Measurements from ENCODE around the gene INF2.

The INF2 gene

DNA sequence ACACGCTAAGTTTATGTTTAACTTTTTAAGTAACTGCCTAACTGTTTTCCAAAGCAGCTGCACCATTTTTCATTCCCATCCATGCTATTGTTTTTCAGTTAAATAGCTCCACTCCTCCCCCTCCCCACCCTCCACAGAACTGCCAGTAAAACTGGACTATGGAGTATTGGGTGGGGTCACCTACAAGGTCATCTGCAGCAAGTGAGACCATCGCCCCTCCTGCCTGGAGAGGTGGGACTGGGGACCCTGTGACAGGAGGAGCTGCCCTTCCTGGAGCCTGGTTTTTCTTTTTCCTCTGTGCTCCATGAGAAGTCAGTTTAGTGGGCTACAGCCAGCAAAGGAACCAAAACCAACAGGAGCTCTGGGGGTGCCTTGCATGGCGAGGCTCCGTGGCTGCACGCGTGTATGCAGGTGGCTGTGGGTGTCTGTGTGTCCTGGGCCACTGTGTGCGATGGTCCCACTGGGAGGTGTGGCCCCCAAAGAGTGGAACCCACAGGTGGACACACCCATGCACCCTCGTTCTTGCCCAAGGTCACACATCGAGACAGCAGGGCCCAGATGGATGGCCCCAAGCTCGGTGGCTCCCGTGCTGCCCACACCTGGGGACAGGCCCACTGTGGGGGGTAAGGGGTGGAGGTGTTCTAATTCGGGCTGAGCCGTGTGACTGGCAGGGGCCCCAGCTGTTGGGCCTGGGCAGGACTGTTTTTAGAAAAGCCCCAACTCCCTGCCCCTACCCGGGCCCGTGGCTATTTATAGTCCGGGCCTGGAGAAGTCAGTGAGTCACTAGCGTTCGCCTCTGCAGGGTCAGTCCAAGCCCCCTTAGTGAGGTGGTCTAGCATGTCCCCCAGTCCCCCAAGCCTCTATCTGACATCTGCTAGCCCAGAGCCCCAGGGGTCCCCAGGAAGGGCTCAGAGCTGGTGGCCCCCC lies 32.4 kb downstream of the INF2 start:
- no peaks in the 10 kb centered on the region for H3K9me3 Mint-ChIP-seq
- peaks cover 13% of the 10 kb centered on the region for H3K36me3 Mint-ChIP-seq (ENCODE audit: low read depth)
- TF ChIP-seq, protein P1, sequence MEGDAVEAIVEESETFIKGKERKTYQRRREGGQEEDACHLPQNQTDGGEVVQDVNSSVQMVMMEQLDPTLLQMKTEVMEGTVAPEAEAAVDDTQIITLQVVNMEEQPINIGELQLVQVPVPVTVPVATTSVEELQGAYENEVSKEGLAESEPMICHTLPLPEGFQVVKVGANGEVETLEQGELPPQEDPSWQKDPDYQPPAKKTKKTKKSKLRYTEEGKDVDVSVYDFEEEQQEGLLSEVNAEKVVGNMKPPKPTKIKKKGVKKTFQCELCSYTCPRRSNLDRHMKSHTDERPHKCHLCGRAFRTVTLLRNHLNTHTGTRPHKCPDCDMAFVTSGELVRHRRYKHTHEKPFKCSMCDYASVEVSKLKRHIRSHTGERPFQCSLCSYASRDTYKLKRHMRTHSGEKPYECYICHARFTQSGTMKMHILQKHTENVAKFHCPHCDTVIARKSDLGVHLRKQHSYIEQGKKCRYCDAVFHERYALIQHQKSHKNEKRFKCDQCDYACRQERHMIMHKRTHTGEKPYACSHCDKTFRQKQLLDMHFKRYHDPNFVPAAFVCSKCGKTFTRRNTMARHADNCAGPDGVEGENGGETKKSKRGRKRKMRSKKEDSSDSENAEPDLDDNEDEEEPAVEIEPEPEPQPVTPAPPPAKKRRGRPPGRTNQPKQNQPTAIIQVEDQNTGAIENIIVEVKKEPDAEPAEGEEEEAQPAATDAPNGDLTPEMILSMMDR (IDR thresholded peaks at IDR 0.05; ENCODE audit: unreplicated experiment in 3 of 3) = no peak
- no peaks in the 10 kb centered on the region for H3K27me3 Mint-ChIP-seq (ENCODE audit: low read depth)
- H3K4me1 Mint-ChIP-seq = peaks cover 17% of the 10 kb centered on the region
- peak overlapping the region; percentile 37 to 79 (median 64) for H3K4me3 Mint-ChIP-seq
- peak overlapping the region in 1 of 3 experiments; percentile 65 for H3K27ac Mint-ChIP-seq

DNA sequence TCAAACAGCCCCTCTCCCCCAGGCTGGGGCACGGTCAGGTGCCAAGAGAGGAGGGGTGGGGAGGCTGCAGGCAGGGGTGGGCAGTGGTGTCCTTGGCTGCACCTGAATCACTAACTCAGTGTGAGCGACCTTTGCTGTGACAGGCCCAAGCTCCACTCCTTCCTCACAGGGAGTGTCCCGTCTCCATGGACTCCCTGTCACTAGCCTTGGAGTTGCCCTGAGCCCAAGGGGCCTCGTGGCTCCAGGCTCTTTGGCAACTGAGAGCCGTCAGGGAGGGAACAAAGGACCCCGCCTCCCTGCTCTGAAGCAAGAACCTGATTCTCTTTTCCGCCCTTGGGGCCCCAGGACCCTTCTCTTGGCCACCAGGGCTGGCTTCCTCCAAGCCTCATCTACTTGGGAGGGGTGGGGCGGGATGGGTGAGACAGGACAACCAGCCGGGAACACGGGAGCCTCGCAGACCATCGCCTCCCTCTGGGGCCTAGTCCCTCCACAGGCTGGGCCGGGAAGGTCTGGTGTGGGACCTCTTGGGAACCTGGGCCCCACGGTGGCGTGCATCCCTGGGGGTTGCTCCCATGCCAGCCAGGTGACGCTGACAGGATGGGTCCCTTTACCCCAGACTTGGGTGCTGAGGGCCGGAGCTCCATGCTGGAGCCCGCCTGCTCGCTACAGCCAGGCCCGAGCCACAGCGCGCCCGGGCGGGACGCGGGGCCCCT lies 33.7 kb downstream of the INF2 start:
- peak overlapping the region in 2 of 3 experiments; percentile 38 to 64 for H3K4me3 Mint-ChIP-seq
- H3K36me3 Mint-ChIP-seq (ENCODE audit: low read depth) = peaks cover 5% of the 10 kb centered on the region
- H3K9me3 Mint-ChIP-seq = no peaks in the 10 kb centered on the region
- H3K27ac Mint-ChIP-seq = no peak overlapping the region
- H3K27me3 Mint-ChIP-seq (ENCODE audit: low read depth) = no peaks in the 10 kb centered on the region
- peaks cover 17% of the 10 kb centered on the region for H3K4me1 Mint-ChIP-seq
- TF ChIP-seq, protein P1 (IDR thresholded peaks at IDR 0.05; ENCODE audit: unreplicated experiment in 3 of 3) = no peak

DNA sequence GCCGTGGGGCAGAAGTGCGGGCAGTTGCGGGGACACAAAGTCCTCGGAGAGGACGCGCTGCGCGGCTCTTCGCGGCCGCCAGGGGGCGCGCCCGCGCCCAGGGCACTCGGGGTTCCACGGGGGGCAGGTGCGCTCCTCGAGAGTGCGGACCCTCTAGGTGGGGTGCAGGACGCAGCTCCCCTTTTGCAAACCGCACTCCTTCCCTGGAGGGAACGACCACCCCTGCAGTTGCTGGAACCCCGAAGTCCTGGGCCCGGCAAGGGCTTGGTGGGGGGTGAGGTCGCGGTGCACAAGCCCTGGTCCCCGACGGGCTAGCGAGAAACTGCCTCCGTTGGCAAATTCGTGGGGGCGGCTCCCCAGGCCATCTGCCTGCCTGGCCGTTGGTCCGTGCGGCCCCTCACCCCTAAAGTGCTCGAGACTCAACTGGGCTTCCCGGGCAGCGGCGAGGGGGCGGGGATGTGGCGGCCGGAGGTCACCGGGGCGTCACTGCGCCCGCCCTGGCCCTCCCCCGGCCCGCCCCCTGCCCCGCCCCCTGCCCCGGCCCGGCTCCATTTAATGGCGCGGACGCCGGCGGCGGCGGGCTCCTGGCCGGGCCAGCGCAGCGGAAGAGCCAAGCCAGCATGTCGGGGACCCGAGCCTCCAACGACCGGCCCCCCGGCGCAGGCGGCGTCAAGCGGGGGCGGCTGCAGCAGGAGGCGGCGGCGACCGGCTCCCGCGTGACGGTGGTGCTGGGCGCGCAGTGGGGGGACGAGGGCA lies 34.4 kb downstream of the INF2 start, which contains the start of gene ADSS1:
Gene ADSS1, plus strand, starts transcription at position 579 of the 756 bp plus-strand sequence. Its CDS starts 42 bp downstream, at position 621.
- peaks cover 17% of the 10 kb centered on the region for H3K4me1 Mint-ChIP-seq
- peak within 1 kb of the TSS in 2 of 3 experiments; percentile 87 to 94 for H3K27ac Mint-ChIP-seq
- H3K9me3 Mint-ChIP-seq = no peaks in the 10 kb centered on the region
- peaks cover 5% of the 10 kb centered on the region for H3K36me3 Mint-ChIP-seq (ENCODE audit: low read depth)
- TF ChIP-seq, protein P1 (IDR thresholded peaks at IDR 0.05; ENCODE audit: unreplicated experiment in 3 of 3) = peak; percentile 73 to 83 (median 80)
- H3K27me3 Mint-ChIP-seq (ENCODE audit: low read depth) = no peaks in the 10 kb centered on the region
- peak within 1 kb of the TSS; percentile 93 to 98 (median 96) for H3K4me3 Mint-ChIP-seq

DNA sequence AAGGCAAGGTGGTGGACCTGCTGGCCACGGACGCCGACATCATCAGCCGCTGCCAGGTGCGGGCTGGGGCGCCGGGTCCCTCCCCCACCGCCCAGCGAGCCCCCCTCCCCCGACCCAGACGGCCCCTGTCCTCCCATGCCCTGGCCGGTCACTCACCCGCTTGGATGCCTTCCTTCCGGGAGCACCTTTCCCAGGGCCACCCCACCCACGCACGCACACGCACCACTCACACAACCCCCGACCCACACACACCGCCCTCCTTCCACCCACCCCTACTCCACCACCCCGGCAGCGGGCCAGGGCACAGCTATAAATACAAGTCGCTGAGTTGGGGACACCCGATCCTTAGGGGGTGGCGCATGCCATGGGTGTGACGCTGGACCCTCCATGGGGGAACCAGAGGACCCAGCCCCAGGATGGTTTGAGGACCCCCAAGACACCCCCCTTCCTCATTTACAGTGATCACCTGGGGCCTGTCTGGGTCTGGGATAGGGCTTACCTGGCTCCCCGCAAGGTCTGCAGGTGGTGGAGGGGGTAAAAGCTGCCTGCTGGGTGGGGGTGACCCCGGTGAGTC lies 35.1 kb downstream of the INF2 start:
- Mint-ChIP-seq H3K27me3 (ENCODE audit: low read depth) (no peaks in the 10 kb centered on the region), H3K36me3 (ENCODE audit: low read depth) (peaks cover 5% of the 10 kb centered on the region), H3K9me3 (no peaks in the 10 kb centered on the region), H3K27ac (no peak overlapping the region), H3K4me1 (peaks cover 17% of the 10 kb centered on the region), H3K4me3 (peak overlapping the region; percentile 93 to 98 (median 96))
- TF ChIP-seq, protein P1 (IDR thresholded peaks at IDR 0.05; ENCODE audit: unreplicated experiment in 3 of 3) = no peak

DNA sequence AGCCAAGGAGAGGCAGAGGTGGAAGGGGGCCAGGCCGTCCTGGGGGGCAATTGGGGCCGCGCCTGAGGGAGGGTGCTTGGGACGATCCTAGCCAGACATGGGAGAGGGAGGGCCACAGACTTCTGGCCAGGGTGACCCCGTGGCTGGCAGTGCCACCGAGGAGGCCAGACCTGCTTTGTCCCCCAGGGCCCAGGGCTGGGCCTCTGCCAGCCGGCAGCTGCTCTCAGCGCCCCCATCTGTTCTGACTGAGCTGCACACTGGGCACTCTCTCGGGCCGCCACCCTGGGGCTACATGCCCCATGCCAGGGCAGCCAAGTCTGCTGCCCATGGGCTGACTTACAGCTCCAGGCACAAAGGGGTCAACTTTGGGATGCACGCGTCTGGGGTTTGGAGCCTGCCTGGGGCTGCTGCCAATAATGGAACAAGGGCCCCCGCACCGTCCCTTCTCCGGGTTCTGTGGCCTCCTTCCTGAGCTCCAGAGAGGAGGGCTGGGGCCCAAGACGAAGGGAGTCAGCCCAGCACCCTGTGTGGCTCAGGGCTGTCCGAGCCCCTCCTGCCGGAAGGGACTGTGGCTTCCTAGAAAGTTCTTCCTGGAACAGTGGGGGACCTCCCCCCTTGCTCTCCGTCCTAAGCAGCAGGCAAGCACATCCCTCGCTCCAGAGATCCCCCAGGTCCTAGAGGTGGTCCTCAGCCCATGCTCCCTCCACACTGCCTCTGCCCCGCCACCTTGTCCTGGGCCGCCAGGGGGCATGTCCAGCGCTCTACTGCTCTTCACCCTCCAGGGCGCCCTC lies 35.8 kb downstream of the INF2 start:
- H3K4me1 Mint-ChIP-seq = peaks cover 17% of the 10 kb centered on the region
- peak overlapping the region; percentile 93 to 98 (median 96) for H3K4me3 Mint-ChIP-seq
- H3K27ac Mint-ChIP-seq = peak overlapping the region; percentile 87 to 97 (median 94)
- no peaks in the 10 kb centered on the region for H3K27me3 Mint-ChIP-seq (ENCODE audit: low read depth)
- no peaks in the 10 kb centered on the region for H3K9me3 Mint-ChIP-seq
- no peaks in the 10 kb centered on the region for H3K36me3 Mint-ChIP-seq (ENCODE audit: low read depth)
- TF ChIP-seq, protein P1 (IDR thresholded peaks at IDR 0.05; ENCODE audit: unreplicated experiment in 3 of 3) = no peak
